Adrenal gland (tissue), 12 donors: ENCODE results near the gene BACH2. TPM values are rescaled to one million over a fixed set of nuclear protein-coding genes. Genes with fewer than 3 reads are reported as not detected.

Experiments used
- DNase-seq, 7 donors: peaks; one replicate each; pipeline ENCODE4 v3.0.0-alpha.2; 2019 to 2020
- H3K27ac ChIP-seq, 5 donors: fragments of 200-600 bp; sonication (generic) in 4 of 5; 1 replicate in 3 of 5; 2 replicates in 2 of 5; pipeline versions ENCODE4 v1.5.1 to v1.8.0; 2016 to 2020; ENCODE audit warnings: mild to moderate bottlenecking in 1 of 5
- H3K27me3 ChIP-seq: fragments of 200-600 bp; 2 replicates; pipeline ENCODE4 v1.8.0; 2021
- H3K36me3 ChIP-seq, 2 donors: fragments of 200-600 bp; replicated peaks in 1 of 2; 1 replicate in 1 of 2; 2 replicates in 1 of 2; pipeline versions ENCODE4 v1.5.1 to v1.8.0; 2018 to 2022
- H3K4me1 ChIP-seq, 2 donors: fragments of 200-600 bp; replicated peaks in 1 of 2; 1 replicate in 1 of 2; 2 replicates in 1 of 2; pipeline versions ENCODE4 v1.5.1 to v1.8.0; 2018 to 2021
- H3K4me3 ChIP-seq, 4 donors: fragments of 200-600 bp; sonication (generic) in 3 of 4; one replicate each; pipeline ENCODE4 v1.5.1; 2016 to 2018
- H3K9me3 ChIP-seq, 3 donors: fragments of 200-600 bp; sonication (generic) in 1 of 3; replicated peaks in 1 of 3; 1 replicate in 2 of 3; 2 replicates in 1 of 3; pipeline versions ENCODE4 v1.5.1 to v1.8.0; 2016 to 2021
- POLR2A ChIP-seq, 2 donors: fragments of 450-650 bp; IDR thresholded peaks; one replicate each; pipeline ENCODE4 v1.6.1; 2017; ENCODE audit warnings: antibody characterized with exemption in 2 of 2, mild to moderate bottlenecking in 2 of 2, moderate library complexity in 1 of 2
- WGBS, 4 donors: extraction: QIAGEN DNeasy Blood & Tissue Kit in 2 of 4; methylation state at CpG; one replicate each; pipeline versions ENCODE4 v1.1.5 to v1.1.7; 2013 to 2017; 5-methylcytosine and 5-hydroxymethylcytosine counted together
- intact Hi-C, 2 donors: fragments of 100-400 bp; cut with DNase I; formaldehyde crosslinking; loops; one replicate each; pipeline versions ENCODE4 v1.14.1 to v1.15.0; 2022 to 2023
- polyA plus RNA-seq, 3 donors: library from polyadenylated mRNA; stranded (reverse); fragments of 200-250 nt in 2 of 3; fragments of 350-450 nt in 1 of 3; fragmentation: Illumina TruSeq in 1 of 3; extraction: RNeasy Lipid Tissue Mini Kit (QIAGEN cat#74804) in 1 of 3; gene quantifications; one replicate each; pipeline ENCODE4 v1.2.3, GENCODE V29; 2013 to 2014
- total RNA-seq, 9 donors: library from RNA; depleted of rRNA in 4 of 9; stranded (reverse); fragments of >200 nt in 4 of 9; fragments of 120-200 nt in 1 of 9; fragmentation: NEBNext Ultra II Directional in 1 of 9; extraction: Animal tissue kit (Norgen Biotek cat#: 25700) in 1 of 9; gene quantifications; one replicate each; pipeline versions ENCODE4 v1.1.0 to v1.2.4, GENCODE V29; 2013 to 2023
- TF ChIP-seq, protein P1 (sequence below), 6 experiments: fragments of 450-650 bp in 4 of 6; fragments of 200-600 bp in 2 of 6; sonication (generic) in 1 of 6; IDR thresholded peaks; 1 replicate in 5 of 6; 2 replicates in 1 of 6; pipeline versions ENCODE4 v1.5.1 to v1.8.0; 2016 to 2021; ENCODE audit warnings: antibody characterized with exemption in 6 of 6, mild to moderate bottlenecking in 2 of 6, moderate library complexity in 1 of 6
- donor health status: healthy with polysubstance abuse.
- donor health status: Bipolar disorder and iron deficiency.
- donor health status: DM: yes; HTN: yes; CAD: no.
- donor health status: DM: no; HTN: no; CAD: no.
- donor health status: DM: no; HTN: no; CAD: no.
- donor health status: DM: yes; HTN: yes; CAD: no.

The BACH2 gene
- total and polyA plus RNA-seq, 12 donors, result 0.08 to 2.9 (median 0.83) TPM

DNA sequence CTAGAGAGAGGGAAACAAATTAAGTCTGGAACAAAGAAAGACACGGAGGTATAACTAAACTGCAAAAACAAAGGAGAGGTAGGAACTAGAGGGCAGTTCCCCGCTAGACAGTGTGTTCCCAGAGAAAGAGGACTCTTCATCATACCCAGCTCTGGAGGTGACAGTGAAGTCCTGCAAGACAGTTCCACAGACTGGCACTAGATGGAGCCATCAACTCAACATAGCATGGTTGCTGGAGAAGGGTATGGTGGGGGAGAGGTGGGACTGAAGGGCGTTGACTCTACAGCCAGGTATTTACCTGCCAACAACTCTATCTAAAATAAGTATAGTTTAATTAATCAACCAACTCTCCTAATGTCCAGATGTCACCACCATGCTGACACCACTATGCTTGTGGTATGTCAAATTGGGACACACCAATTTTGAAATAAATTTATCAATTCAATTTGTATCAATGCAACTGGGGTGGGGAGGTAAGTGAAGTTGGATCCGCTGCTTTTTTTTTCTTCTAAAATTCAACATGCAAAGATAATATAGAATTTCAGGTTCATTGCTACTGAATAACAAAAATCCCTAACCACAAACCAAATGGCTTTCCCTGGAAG lies 9.7 kb downstream of the BACH2 start:
- no peak overlapping the region for H3K27ac ChIP-seq
- intact Hi-C loops, result no loop called here
- no peaks in the 10 kb centered on the region for H3K27me3 ChIP-seq
- H3K36me3 ChIP-seq, result no peaks in the 10 kb centered on the region
- 88 to 93% (median 91%) methylated on average over 4 of the region's 4 CpGs for WGBS, 4 donors
- H3K4me1 ChIP-seq, result peaks cover 8 to 23% of the 10 kb centered on the region in 2 donors
- no peak overlapping the region for H3K4me3 ChIP-seq
- no peaks in the 10 kb centered on the region for H3K9me3 ChIP-seq
- DNase-seq, result peak in 6 of 7 donors; percentile 21 to 57 (median 34)
- TF ChIP-seq POLR2A (IDR thresholded peaks at IDR 0.05), result no peak
- TF ChIP-seq, protein P1, sequence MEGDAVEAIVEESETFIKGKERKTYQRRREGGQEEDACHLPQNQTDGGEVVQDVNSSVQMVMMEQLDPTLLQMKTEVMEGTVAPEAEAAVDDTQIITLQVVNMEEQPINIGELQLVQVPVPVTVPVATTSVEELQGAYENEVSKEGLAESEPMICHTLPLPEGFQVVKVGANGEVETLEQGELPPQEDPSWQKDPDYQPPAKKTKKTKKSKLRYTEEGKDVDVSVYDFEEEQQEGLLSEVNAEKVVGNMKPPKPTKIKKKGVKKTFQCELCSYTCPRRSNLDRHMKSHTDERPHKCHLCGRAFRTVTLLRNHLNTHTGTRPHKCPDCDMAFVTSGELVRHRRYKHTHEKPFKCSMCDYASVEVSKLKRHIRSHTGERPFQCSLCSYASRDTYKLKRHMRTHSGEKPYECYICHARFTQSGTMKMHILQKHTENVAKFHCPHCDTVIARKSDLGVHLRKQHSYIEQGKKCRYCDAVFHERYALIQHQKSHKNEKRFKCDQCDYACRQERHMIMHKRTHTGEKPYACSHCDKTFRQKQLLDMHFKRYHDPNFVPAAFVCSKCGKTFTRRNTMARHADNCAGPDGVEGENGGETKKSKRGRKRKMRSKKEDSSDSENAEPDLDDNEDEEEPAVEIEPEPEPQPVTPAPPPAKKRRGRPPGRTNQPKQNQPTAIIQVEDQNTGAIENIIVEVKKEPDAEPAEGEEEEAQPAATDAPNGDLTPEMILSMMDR (IDR thresholded peaks at IDR 0.05), result peak; percentile 35 to 51 (median 44)

DNA sequence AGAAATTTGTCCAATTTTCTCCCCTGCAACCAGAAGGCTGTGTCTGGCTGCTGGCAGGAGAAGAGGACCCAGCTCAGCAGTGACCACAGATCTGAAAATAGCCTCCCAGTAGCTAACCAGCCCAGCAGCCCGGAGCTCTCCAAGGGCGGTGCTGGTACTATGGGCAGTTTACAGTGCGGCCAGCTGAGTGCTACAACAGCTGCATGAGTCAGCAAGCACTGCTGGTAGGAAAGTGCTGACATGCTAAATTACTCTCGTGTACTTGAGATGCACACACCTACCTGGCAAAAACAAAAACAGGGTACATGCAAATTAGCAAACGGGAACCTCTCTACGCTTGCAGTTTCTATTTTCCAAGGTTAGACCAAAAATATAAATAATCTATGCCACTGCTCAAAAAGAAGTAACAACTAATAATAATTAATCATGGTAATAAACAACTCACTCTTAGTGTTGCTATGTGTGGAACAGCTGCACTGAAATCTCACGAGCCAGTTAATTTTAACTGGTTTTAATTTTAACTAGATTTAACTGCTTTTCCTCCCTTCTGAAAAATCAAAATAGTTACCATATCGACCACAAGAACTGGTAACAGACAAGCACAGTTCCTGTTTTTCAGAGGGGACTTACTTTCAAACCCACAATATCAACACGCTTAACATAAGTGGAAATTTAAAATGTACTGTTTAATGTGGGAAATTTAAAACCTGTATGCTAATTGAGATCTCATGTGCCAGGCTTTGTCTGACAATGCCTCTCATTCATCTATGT lies 10.8 kb downstream of the BACH2 start:
- 15 to 18% (median 17%) methylated on average over 9 of the region's 9 CpGs for WGBS, 4 donors
- TF ChIP-seq, protein P1 (IDR thresholded peaks at IDR 0.05), result peak in 1 of 6 experiments; percentile 12
- peak in 1 of 2 donors; percentile 82 for TF ChIP-seq POLR2A (IDR thresholded peaks at IDR 0.05)
- Histone ChIP-seq H3K4me3 (peak overlapping the region in 1 of 4 donors; percentile 60), H3K27ac (peak overlapping the region in 3 of 5 donors; percentile 48 to 75 (median 67)), H3K9me3 (no peaks in the 10 kb centered on the region), H3K27me3 (no peaks in the 10 kb centered on the region), H3K4me1 (peaks cover 8 to 23% of the 10 kb centered on the region in 2 donors), H3K36me3 (no peaks in the 10 kb centered on the region)
- peak; percentile 82 to 96 (median 90) for DNase-seq
- intact Hi-C loops, result no loop called here

DNA sequence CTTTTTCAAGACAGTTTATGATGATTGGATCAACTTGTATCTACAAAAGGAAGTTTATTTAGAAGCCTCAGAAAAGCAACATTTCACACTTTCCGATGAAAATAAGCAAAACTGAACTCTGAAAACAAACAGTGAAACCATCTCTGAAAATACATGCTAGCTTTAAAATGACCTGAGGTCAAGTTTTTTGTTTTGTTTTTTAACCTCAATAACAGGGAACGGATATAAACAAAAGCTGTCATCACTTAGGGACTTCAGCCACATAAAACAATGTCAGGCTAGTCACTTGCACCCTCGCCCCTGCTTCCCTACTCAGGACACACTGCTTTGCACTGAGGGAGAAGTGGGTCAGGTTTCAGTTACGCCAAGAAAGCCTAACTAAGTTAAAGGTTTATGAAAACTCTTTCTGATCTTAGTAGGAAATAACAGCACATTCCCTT lies 11.6 kb downstream of the BACH2 start:
- no peaks in the 10 kb centered on the region for H3K36me3 ChIP-seq
- H3K4me3 ChIP-seq, result peak overlapping the region in 1 of 4 donors; percentile 60

More for the DNA sequence above, 11.6 kb downstream of the BACH2 start:
- 7 to 18% (median 13%) methylated on average over 4 of the region's 4 CpGs for WGBS, 4 donors
- DNase-seq, result peak in 1 of 7 donors; percentile 25
- peaks cover 8 to 23% of the 10 kb centered on the region in 2 donors for H3K4me1 ChIP-seq
- TF ChIP-seq, protein P1 (IDR thresholded peaks at IDR 0.05), result no peak
- TF ChIP-seq POLR2A (IDR thresholded peaks at IDR 0.05), result no peak
- no peaks in the 10 kb centered on the region for H3K9me3 ChIP-seq
- H3K27ac ChIP-seq, result peak overlapping the region in 3 of 5 donors; percentile 48 to 75 (median 67)
- intact Hi-C loops, result no loop called here
- no peaks in the 10 kb centered on the region for H3K27me3 ChIP-seq
